Thyroid gland (tissue), 4 donors: ENCODE data around the gene QSOX2. TPM values are rescaled to one million over a fixed set of nuclear protein-coding genes. Genes with fewer than 3 reads are reported as not detected.
"Not testable (repeated sequence)": the region's sequence is repeated elsewhere in the genome, so short reads cannot be mapped to it uniquely, and the experiment has no call there.

Experiments used
- DNase-seq, 2 donors: peaks; one replicate each; pipeline ENCODE4 v3.0.0-alpha.2; 2019
- H3K27ac ChIP-seq, 3 donors: fragments of 200-600 bp; sonication (generic); 1 replicate in 2 of 3; 2 replicates in 1 of 3; pipeline ENCODE4 v1.5.1; 2016 to 2019; ENCODE audit warnings: mild to moderate bottlenecking in 1 of 3, moderate library complexity in 1 of 3
- H3K27me3 ChIP-seq: fragments of 200-600 bp; sonication (generic); one replicate; pipeline ENCODE4 v1.5.1; 2019
- H3K36me3 ChIP-seq, 2 donors: fragments of 200-600 bp; sonication (generic); one replicate each; pipeline ENCODE4 v1.5.1; 2016 to 2019
- H3K4me1 ChIP-seq, 2 donors: fragments of 200-600 bp; sonication (generic); one replicate each; pipeline ENCODE4 v1.5.1; 2017 to 2019
- H3K4me3 ChIP-seq, 3 donors: fragments of 200-600 bp; sonication (generic); replicated peaks in 1 of 3; 1 replicate in 2 of 3; 2 replicates in 1 of 3; pipeline ENCODE4 v1.5.1; 2016; ENCODE audit warnings: mild to moderate bottlenecking in 1 of 3
- H3K9me3 ChIP-seq: fragments of 200-600 bp; sonication (generic); one replicate; pipeline ENCODE4 v1.5.1; 2017
- CTCF ChIP-seq, 6 experiments: fragments of 200-600 bp in 3 of 6; fragments of 450-650 bp in 3 of 6; sonication (generic) in 3 of 6; IDR thresholded peaks; one replicate each; pipeline ENCODE4 v1.5.1; 2016 to 2019; ENCODE audit warnings: antibody characterized with exemption in 6 of 6, mild to moderate bottlenecking in 2 of 6, inconsistent platforms in 1 of 6, moderate library complexity in 1 of 6
- POLR2A ChIP-seq, 2 donors: fragments of 450-650 bp; IDR thresholded peaks; one replicate each; pipeline ENCODE4 v1.6.1; 2017; ENCODE audit warnings: antibody characterized with exemption in 2 of 2, mild to moderate bottlenecking in 2 of 2, moderate library complexity in 1 of 2
- WGBS, 2 donors: methylation state at CpG; one replicate each; pipeline ENCODE4 v1.1.5; 2017; 5-methylcytosine and 5-hydroxymethylcytosine counted together
- intact Hi-C: fragments of 100-400 bp; cut with DNase I; formaldehyde crosslinking; loops from one replicate; pipeline ENCODE4 v1.15.1; 2023
- total RNA-seq, 4 donors: library from RNA; depleted of rRNA; stranded (reverse); fragments of >200 nt; gene quantifications; one replicate each; pipeline ENCODE4 v1.2.3, GENCODE V29; 2016

QSOX2 gene
- total RNA-seq, 4 donors from 2014 or later: 8.9 to 19.1 (median 11.2) TPM

GRCh38 chr9:136268735-136269134 is 23.1 kb upstream of the QSOX2 start:
- TF ChIP-seq CTCF (IDR thresholded peaks at IDR 0.05) (no peak), POLR2A (IDR thresholded peaks at IDR 0.05) (no peak)
- DNase-seq: no peak
- Histone ChIP-seq H3K4me1 (peaks cover 4 to 9% of the 10 kb centered on the region in 2 donors), H3K27ac (no peak overlapping the region), H3K36me3 (no peaks in the 10 kb centered on the region), H3K4me3 (no peak overlapping the region), H3K9me3 (no peaks in the 10 kb centered on the region), H3K27me3 (no peaks in the 10 kb centered on the region)
- intact Hi-C loops: no loop called here
- 64 to 87% methylated on average over 6 of the region's 6 CpGs for WGBS, 2 donors

GRCh38 chr9:136268318-136268717 is 22.7 kb upstream of the QSOX2 start:
- Histone ChIP-seq H3K27ac (no peak overlapping the region), H3K27me3 (no peaks in the 10 kb centered on the region), H3K4me1 (peaks cover 4 to 9% of the 10 kb centered on the region in 2 donors), H3K36me3 (no peaks in the 10 kb centered on the region), H3K9me3 (no peaks in the 10 kb centered on the region), H3K4me3 (no peak overlapping the region)
- intact Hi-C loops: no loop called here
- 54 to 77% methylated on average over 6 of the region's 6 CpGs for WGBS, 2 donors
- DNase-seq: no peak
- no peak for TF ChIP-seq CTCF (IDR thresholded peaks at IDR 0.05)
- no peak for TF ChIP-seq POLR2A (IDR thresholded peaks at IDR 0.05)

- peak overlapping the region in 1 of 3 donors; percentile 28 for H3K4me3 ChIP-seq
- peak; percentile 66 to 71 for DNase-seq
- H3K9me3 ChIP-seq: no peaks in the 10 kb centered on the region
- intact Hi-C loops: no loop called here
- no peak overlapping the region for H3K27ac ChIP-seq
- H3K36me3 ChIP-seq: no peaks in the 10 kb centered on the region
- 11 to 28% methylated on average over 20 to 38 of the region's 60 CpGs for WGBS, 2 donors
- peaks cover 4 to 9% of the 10 kb centered on the region in 2 donors for H3K4me1 ChIP-seq
- H3K27me3 ChIP-seq: no peaks in the 10 kb centered on the region
- peak in 1 of 6 experiments; percentile 13 for TF ChIP-seq CTCF (IDR thresholded peaks at IDR 0.05)
- TF ChIP-seq POLR2A (IDR thresholded peaks at IDR 0.05): peak in 1 of 2 donors; percentile 36
Measured at GRCh38 chr9:136267261-136268111, 21.9 kb upstream of the QSOX2 start.

GRCh38 chr9:136266641-136267040 is 21.0 kb upstream of the QSOX2 start:
- not testable (repeated sequence) for H3K27me3 ChIP-seq
- 92 to 93% methylated on average over 18 of the region's 18 CpGs for WGBS, 2 donors

GRCh38 chr9:136265561-136266355 is 20.1 kb upstream of the QSOX2 start:
- Histone ChIP-seq H3K27ac (no peak overlapping the region), H3K9me3 (no peaks in the 10 kb centered on the region), H3K36me3 (no peaks in the 10 kb centered on the region), H3K4me1 (peaks cover 4 to 9% of the 10 kb centered on the region in 2 donors), H3K4me3 (no peak overlapping the region), H3K27me3 (no peaks in the 10 kb centered on the region)
- DNase-seq: no peak
- intact Hi-C loops: no loop called here
- no peak for TF ChIP-seq POLR2A (IDR thresholded peaks at IDR 0.05)
- no peak for TF ChIP-seq CTCF (IDR thresholded peaks at IDR 0.05)
- WGBS, 2 donors: 97% methylated on average over 11 to 12 of the region's 17 CpGs

More at GRCh38 chr9:136266641-136267040, 21.0 kb upstream of the QSOX2 start:
- H3K27ac ChIP-seq, H3K36me3 ChIP-seq, H3K4me1 ChIP-seq, intact Hi-C loops, H3K9me3 ChIP-seq, DNase-seq: not testable (repeated sequence)
- peak overlapping the region in 1 of 3 donors; percentile 28 for H3K4me3 ChIP-seq
